IPS-18c (cell line): ENCODE results near the gene CLECL1.

Source experiments
- H3K4me3 ChIP-seq: 2 replicates; pipeline ENCODE4 v1.7.0; 2013; ENCODE audit warnings: low read depth, mild to moderate bottlenecking, low read length, moderate library complexity; ENCODE audit not compliant: insufficient read depth
- H3K9me3 ChIP-seq: one replicate; pipeline ENCODE4 v1.6.1; 2013; ENCODE audit warnings: mild to moderate bottlenecking, low read length, moderate library complexity; ENCODE audit not compliant: control insufficient read depth, insufficient read depth

Gene CLECL1

GRCh38 chr12:9732921-9733461 lies at the start of gene CLECL1:
TSS of gene CLECL1 (minus strand) at chr12:9733097.
- no peaks in the 10 kb centered on the region for H3K9me3 ChIP-seq
- H3K4me3 ChIP-seq = no peak within 1 kb of the TSS

GRCh38 chr12:9781360-9781759 lies 48.5 kb upstream of the CLECL1 start:
- no peaks in the 10 kb centered on the region for H3K9me3 ChIP-seq
- no peak overlapping the region for H3K4me3 ChIP-seq

DNA sequence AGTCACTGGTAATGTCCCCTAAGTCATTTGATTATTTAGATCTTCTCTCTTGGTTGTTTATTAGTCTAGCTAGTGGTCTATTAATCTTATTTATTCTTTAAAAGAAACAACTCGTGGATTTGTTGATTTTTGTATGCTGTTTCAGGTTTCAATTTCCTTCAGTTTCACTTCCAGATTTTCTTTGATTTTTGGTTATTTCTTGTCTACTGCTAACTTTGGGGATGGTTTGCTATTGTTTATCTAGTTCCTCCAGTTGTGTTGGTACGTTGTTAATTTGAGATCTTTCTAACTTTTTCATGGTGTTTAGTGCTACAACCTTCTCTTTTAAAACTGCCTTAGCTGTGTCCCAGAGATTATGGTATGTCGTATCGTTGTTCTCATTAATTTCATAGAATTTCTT lies 46.3 kb upstream of the CLECL1 start:
- Histone ChIP-seq H3K4me3 (no peak overlapping the region), H3K9me3 (no peaks in the 10 kb centered on the region)

GRCh38 chr12:9776781-9777180 lies 43.9 kb upstream of the CLECL1 start:
- Histone ChIP-seq H3K9me3 (no peaks in the 10 kb centered on the region), H3K4me3 (no peak overlapping the region)

DNA sequence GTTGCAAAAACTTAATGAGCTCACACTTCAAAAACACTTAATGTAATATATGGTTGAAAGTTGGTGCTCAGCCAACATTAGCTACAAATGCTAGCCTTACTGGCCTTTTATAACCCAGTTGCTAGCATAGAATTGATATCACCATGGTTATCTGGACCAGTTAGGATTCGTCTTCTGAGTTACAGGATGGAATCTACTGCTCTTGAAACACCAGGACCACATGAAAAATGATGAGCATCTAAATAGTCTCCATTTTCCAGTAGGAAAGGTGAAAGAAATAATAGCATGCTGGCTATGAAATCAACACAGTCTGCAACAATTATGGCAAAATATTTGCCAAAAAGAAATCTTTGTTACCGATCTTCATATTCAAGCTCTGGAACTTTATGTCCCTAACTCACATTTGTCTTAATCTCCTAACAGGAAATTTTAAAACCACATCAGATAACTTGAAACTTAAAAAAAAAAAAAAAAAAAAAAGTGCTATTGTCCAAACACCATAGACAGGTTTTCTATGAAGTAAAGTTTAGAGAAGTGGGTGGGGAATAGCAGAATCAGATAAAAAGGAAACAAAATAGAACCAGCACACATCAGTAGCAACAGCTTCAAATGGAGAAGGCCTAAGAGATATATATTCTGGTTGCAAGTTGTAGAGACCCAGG lies 40.5 kb upstream of the CLECL1 start:
- Histone ChIP-seq H3K9me3 (no peaks in the 10 kb centered on the region), H3K4me3 (no peak overlapping the region)

- no peaks in the 10 kb centered on the region for H3K9me3 ChIP-seq
- H3K4me3 ChIP-seq = no peak overlapping the region
Observed at GRCh38 chr12:9763025-9763424, 30.1 kb upstream of the CLECL1 start.

GRCh38 chr12:9762369-9762768 lies 29.5 kb upstream of the CLECL1 start:
- H3K4me3 ChIP-seq = no peak overlapping the region
- no peaks in the 10 kb centered on the region for H3K9me3 ChIP-seq

GRCh38 chr12:9761419-9761781 lies 28.5 kb upstream of the CLECL1 start:
- Histone ChIP-seq H3K9me3 (no peaks in the 10 kb centered on the region), H3K4me3 (no peak overlapping the region)

DNA sequence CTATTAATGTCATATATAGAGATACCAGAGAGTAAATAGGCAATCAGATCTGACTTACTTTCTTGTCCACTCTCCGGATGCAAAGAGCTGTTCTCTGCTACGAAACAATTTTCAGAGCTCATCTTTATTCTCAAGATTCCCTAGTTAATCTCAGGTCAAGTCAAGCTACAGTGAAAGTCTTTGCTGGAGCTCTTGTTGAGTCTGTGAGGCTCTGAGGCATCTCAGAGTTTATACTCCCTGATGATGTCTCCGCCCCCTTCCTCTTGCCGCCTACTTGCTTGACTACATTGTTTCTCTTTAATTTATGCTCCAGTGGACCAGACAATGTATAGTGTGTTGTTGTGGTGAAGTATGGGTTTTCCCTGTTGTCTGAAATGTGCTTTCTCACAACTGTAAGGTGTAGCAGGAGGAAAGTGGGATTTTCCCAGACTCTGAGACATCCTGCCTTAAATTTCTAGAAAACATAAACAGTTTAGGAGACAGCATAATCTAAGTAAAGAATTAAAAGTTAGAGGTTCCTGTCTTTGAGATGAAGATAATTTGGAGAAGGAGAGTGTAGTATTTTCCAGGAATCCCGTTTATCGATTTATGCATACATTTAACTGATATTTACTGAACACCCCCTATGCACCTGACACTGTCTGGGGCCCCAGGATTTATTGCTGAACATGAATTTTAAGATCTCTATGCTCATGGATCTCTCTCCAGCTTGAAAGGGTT lies 28.0 kb upstream of the CLECL1 start, which contains the start of gene CD69:
Gene CD69 (minus strand): TSS at position 203 of the 720 bp plus-strand sequence. CDS start 81 bp downstream, at position 122.
- no peak within 1 kb of the TSS for H3K4me3 ChIP-seq
- H3K9me3 ChIP-seq = no peaks in the 10 kb centered on the region

GRCh38 chr12:9760120-9760519 lies 27.2 kb upstream of the CLECL1 start:
- Histone ChIP-seq H3K4me3 (no peak overlapping the region), H3K9me3 (no peaks in the 10 kb centered on the region)

DNA sequence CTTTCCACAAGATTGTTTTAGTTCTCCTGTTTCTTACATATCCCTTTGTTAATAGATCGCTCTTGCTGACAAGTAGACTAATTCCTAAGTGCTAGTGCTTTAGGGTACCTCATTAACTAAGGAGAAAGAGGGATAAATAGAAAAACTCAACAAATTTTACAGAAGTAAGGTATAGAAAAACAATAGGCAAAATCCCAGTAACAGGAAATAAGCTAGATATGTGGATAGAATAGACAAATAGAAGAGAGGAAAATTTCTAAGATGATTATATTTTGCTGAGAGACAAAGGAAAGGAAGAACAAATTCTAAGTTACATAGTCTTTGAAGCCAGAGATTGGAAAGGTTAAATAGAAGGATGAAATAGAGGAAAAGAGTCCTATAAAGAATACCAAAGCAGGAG lies 26.8 kb upstream of the CLECL1 start:
- H3K9me3 ChIP-seq = no peaks in the 10 kb centered on the region
- no peak overlapping the region for H3K4me3 ChIP-seq

DNA sequence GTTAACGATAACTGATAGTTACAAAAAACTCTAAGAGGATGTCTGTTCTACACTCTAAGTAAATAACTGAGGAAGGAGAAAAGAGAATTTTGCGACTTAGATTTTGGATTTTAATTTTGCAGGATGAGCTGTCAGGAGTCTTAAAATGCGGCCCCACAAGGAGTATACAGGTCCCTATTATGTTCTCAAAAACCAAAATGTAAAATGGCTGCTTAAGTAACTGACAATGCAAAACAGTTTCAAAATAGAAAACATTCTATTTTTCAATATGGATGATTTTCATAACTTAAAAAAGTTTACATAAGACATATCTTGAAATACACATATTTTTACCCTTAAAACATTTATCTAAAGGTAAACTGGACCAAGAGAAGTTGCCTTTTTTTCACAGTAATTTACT lies 25.2 kb upstream of the CLECL1 start:
- H3K4me3 ChIP-seq = no peak overlapping the region
- no peaks in the 10 kb centered on the region for H3K9me3 ChIP-seq

DNA sequence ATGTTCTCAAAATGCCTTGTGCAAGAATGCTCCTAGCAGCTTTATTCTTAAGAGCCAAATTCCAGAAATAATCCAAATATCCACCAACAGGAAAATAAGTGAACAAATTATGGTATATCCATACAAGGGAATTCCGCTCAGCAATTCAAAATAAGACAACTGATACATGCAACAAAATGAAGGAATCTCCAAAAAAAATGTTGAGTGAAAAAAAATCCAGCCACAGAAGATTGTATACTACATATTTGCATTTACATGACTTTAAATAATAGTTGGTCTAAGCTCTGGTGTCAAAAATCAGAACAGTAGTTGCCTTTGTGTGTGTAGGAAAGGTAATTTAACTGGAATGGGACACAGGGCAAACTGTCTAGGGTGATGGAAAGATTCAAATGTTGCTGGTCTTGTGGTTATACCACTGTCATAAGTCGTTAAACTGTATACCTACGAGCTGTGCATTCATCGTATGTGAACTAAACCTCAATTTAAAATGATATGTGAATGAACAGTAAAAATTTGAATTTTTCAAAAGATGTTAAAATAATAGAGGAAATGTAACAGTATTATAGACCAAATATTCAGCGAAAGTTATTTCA lies 24.6 kb upstream of the CLECL1 start:
- no peaks in the 10 kb centered on the region for H3K9me3 ChIP-seq

DNA sequence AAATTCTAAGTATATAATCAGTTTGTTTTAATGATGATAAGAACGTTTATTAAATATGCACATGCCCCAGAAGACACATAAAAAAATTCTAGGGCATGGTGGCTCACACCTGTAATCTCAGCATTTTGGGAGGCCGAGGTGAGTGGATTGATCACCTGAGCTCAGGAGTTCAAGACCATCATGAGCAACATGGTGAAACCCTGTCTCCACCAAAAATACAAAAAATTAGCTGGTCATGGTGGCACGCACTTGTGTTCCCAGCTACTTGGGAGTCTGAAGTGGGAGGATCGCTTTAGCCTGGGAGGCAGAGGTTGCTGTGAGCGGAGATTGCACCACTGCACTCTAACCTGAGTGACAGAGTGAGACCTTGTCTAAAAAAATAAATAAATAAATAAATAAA lies 23.8 kb upstream of the CLECL1 start:
- H3K9me3 ChIP-seq = no peaks in the 10 kb centered on the region
- no peak overlapping the region for H3K4me3 ChIP-seq

More for the DNA sequence above, 24.6 kb upstream of the CLECL1 start:
- no peak overlapping the region for H3K4me3 ChIP-seq

DNA sequence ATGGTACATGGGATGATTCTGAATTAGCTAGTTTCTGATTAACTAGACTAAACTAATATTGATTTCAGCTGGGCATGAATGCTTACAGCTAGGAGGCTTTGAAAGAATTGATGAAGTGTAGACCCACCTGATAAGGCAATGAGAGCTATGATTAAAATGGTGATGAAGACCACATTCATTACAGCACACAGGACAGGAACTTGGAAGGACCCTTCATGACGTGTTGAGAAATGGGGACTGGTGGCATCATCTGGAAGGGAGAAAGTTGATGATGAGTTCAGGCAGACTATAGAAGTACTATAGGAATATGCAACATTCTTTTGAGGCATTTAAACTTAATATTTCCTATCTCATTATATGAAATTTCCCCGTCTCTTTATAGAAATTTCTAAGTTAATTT lies 23.3 kb upstream of the CLECL1 start:
- Histone ChIP-seq H3K4me3 (no peak overlapping the region), H3K9me3 (no peaks in the 10 kb centered on the region)

DNA sequence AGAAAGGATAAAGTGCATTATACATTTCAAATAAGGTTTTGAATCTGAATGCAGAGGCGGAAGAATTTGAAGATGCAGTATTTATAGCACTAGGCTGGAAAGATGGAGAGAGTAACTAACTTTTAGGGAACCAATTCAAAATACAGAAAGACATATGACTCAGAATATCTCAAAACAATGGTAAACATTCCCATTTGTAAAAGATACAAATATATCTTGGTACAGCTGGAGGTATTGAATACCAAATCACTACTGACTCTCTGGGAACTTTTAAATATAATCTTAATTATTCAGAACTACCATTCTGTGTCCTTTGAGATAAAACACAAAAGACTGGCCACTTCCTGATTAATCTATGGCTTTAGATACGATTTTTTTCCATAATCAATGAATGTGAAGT lies 22.7 kb upstream of the CLECL1 start:
- no peaks in the 10 kb centered on the region for H3K9me3 ChIP-seq
- H3K4me3 ChIP-seq = no peak overlapping the region

DNA sequence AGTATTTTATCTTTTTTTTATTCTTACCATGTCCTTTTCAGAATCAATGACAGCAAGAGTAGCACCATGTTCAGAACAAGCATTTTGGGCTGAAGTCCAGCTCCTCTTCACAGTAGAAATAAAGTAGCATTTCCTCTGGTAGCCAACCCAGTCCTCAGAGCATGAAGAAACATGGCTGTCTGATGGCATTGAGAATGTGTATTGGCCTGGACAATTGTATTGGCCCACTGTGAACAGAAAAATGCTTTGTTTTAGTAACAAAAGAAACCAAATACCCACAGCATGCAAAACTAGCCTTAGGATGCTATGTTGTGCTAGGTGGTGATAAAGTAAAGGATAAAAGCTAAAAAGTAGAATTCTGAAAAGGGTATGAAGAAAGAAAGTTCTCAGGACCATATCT lies 22.1 kb upstream of the CLECL1 start:
- no peak overlapping the region for H3K4me3 ChIP-seq
- no peaks in the 10 kb centered on the region for H3K9me3 ChIP-seq
